HFF-Myc (cell line): ENCODE data around the gene DHRS9.

Source experiments
- DNase-seq: peaks from one replicate; pipeline ENCODE4 v3.0.0-alpha.2; 2011; ENCODE audit warnings: low read depth; ENCODE audit errors: extremely low read depth
- H3K4me3 ChIP-seq: replicated peaks from 2 replicates; pipeline ENCODE4 v1.5.1; 2011; ENCODE audit warnings: low read depth, mild to moderate bottlenecking, control low read depth, low read length
- CTCF ChIP-seq: IDR thresholded peaks from 2 replicates; pipeline ENCODE4 v1.5.1; 2012; ENCODE audit warnings: mild to moderate bottlenecking, low read depth, low read length, control low read depth; ENCODE audit errors: missing control alignments

The DHRS9 gene

GRCh38 chr2:169093535-169093934, 24.2 kb downstream of the DHRS9 start:
- no peak for TF ChIP-seq CTCF
- no peak overlapping the region for H3K4me3 ChIP-seq
- DNase-seq = no peak

- TF ChIP-seq CTCF = no peak
- no peak for DNase-seq
- no peak overlapping the region for H3K4me3 ChIP-seq
These were observed 25.3 kb downstream of the DHRS9 start for GRCh38 chr2:169094676-169095075.

GRCh38 chr2:169095621-169096105, 26.3 kb downstream of the DHRS9 start:
- peak; percentile 12 for DNase-seq
- TF ChIP-seq CTCF = no peak
- no peak overlapping the region for H3K4me3 ChIP-seq

GRCh38 chr2:169104848-169105247, 35.5 kb downstream of the DHRS9 start:
- TF ChIP-seq CTCF = no peak
- no peak overlapping the region for H3K4me3 ChIP-seq
- DNase-seq = no peak

- no peak overlapping the region for H3K4me3 ChIP-seq
- no peak for TF ChIP-seq CTCF
- DNase-seq = no peak
These were observed 36.1 kb downstream of the DHRS9 start for GRCh38 chr2:169105476-169105875.

- TF ChIP-seq CTCF = no peak
- no peak for DNase-seq
- H3K4me3 ChIP-seq = no peak overlapping the region
These were observed 36.8 kb downstream of the DHRS9 start for GRCh38 chr2:169106134-169106533.

GRCh38 chr2:169106563-169107545, 37.5 kb downstream of the DHRS9 start:
- no peak for DNase-seq
- no peak for TF ChIP-seq CTCF

More at GRCh38 chr2:169106563-169107545, 37.5 kb downstream of the DHRS9 start:
- no peak overlapping the region for H3K4me3 ChIP-seq
